DMS153 treated with DMSO at 0.1 percent for 48 hours (cell line): ENCODE data around the gene ABCB9.
"Not testable (repeated sequence)": the region's sequence is repeated elsewhere in the genome, so short reads cannot be mapped to it uniquely, and the experiment has no call there.

Experiments used
- DNase-seq: peaks from one replicate; lab custom pipeline; 2025; ENCODE audit not compliant: unreplicated experiment; lab: John Stamatoyannopoulos, UW

Gene ABCB9

GRCh38 chr12:122944605-122945592 lies 21.4 kb downstream of the ABCB9 start:
- DNase-seq = no peak

DNA sequence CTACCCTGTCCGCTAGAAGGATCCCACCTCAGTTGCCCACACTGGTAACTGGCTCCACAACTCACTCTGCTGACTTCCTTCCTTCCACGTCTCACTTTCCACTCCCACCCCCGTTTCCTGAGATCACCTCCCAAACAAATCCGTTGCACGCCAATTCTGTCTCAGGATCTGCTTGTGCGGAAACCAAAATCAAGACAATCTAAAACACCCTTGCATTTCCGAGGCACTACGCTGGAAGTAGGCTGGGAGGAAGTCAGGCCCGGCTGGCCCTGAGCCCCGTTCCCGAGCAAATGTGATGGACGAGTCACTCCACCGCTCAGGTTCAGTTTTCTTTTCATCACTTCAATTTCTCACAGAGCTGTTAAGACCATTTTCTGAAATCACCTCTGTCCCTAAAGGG lies 23.1 kb downstream of the ABCB9 start:
- DNase-seq = no peak

- no peak for DNase-seq
Observed at GRCh38 chr12:122942637-122943036, 23.6 kb downstream of the ABCB9 start.

GRCh38 chr12:122941351-122941750 lies 24.9 kb downstream of the ABCB9 start:
- not testable (repeated sequence) for DNase-seq

- no peak for DNase-seq
Observed at GRCh38 chr12:122939125-122939524, 27.1 kb downstream of the ABCB9 start.

DNA sequence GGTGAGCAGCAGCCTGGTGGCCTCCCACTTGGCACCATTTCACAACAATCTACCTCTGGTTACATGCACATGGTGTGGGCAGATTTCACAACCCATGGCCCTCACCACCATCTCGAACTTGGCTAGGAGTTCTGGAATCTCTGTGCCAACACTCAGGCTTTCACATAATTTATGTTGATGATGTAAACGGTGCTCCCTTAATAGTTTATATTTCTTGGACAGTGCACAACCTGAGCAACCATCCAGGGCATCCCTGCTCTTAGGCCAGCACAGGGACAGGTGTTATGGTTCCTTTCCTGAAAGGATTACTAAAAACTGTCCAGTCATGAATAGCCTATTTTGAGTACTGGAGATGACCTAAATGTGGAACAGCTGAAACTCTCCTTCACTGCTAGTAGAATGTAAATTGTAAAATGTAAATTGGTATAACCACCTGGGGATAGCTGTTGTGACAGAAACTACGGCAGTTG lies 28.6 kb downstream of the ABCB9 start:
- DNase-seq = no peak

GRCh38 chr12:122935318-122935717 lies 30.9 kb downstream of the ABCB9 start:
- DNase-seq = no peak

GRCh38 chr12:122934722-122935121 lies 31.5 kb downstream of the ABCB9 start:
- no peak for DNase-seq

GRCh38 chr12:122932207-122932606 lies 34.1 kb downstream of the ABCB9 start:
- DNase-seq = no peak

DNA sequence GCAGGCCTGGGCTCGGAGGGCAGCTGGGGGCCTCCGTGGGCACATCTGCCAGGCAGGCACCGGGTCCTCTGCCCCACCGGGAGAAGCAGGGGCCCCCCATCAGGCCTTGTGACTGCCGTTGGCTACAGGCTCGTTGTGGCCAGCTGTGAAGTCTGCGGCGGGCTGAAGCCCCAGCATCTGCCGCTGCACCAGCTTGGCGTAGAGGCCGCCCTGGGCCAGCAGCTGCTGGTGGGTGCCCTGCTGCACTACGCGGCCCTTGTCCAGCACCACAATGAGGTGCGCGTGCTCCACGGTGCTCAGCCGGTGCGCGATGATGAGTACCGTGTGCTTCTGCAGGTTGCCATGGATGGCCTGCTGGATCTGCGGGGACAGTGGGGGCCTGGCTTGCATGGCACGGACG lies 36.5 kb downstream of the ABCB9 start:
- no peak for DNase-seq

- DNase-seq = no peak
Observed at GRCh38 chr12:122929148-122929538, 37.1 kb downstream of the ABCB9 start.

DNA sequence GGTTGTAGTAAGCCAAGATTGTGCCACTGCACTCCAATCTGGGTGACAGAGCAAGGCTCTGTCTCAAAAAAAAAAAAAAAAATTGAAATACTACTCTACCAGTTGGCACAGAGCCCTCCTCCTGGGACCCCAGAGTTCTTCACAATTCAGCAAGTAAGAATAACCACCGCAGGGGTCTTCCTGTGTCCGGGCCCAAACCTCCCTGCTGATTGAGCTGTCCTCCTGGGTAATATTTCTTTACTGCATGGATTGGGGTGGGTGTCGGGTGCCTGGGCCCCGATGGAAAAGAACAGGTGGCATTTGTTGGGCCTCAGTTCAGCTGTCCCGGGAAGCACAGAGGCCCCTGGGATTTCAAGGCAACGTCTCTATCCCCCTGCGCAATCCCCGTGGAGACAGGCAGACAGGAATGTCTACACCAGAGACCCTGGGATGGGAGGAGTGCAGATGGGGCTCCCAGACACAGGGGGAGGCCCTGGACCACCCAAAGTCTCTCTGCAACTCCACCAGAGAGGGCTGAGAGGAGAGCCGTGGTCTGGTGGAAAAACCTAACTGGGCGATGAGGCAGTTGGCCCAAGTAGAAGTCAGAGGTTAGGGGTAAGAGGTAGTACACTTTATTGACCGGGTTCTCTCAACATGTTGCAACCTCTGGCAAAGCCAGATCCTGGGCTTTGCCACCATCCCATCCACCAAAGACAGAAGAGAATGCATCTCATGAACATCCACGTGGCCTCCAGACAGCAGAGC lies 37.7 kb downstream of the ABCB9 start:
- DNase-seq = no peak

GRCh38 chr12:122927756-122928403 lies 38.4 kb downstream of the ABCB9 start:
- DNase-seq = no peak

DNA sequence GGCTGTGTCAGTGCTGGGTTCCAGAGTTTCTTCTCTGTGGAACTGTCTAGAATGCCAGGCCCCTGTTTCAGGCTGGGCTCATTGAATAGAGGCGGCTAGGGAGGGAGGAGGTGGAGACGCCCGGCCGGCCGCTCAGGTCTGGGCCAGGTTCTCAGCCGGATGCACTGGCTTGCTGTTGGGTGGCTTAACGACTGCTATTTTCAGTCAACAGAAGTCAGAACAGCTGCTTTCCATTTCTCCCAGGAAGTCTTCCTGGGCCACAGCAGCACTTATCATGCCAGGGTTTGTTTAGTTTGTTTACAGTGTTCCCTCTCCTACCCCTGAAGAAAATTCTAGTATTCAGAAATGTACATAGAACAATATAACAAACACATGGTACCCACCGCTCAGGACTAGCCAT lies 44.3 kb downstream of the ABCB9 start:
- no peak for DNase-seq

GRCh38 chr12:122920687-122921086 lies 45.6 kb downstream of the ABCB9 start:
- DNase-seq = no peak

DNA sequence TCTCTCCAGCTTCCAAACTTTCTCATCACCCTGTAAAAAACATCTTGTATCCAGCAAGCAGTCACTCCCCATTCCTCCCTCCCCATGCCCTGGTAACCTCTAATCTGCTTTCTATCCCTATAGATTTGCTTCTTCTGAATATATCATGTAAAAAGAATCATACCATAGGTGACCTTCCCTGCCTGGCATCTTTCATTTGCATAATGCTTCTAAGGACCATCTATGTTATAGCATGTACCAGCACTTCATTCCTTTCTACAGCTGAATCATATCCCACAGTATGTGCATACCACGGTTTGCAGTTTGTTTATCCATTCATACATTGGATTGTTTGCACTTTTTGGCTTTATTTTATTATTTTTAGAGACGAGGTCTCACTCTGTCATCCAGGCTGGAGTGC lies 47.4 kb downstream of the ABCB9 start:
- DNase-seq = no peak

DNA sequence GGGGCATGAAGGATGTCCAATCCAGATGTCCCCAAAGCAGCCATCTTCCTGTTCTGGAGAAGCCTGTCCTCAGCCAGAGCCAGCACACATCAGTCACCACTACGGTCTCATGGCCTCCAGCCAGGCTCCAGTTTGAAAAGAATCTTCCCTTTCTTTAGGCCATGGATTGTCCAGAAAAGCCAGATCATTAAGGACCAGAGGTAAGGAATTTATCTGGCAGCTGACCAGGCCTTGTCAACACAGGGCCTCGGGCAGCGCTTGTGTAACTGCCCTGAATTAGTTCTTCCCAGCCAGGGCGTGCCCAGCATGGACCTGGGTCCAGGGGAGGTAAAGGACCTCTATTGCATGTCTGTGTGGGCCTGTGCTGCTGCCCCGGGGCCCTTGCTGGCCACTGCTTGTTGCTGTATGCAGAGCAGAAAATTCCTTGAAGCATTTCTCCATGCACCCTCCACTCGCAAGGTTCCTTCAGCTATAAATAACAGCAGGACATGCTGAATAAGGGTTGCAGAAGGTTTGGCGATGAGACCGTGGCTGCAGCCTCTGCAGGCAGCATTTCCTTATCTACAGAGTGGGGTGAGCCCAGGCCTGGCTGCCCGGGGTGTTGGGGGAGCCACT lies 48.6 kb downstream of the ABCB9 start:
- no peak for DNase-seq

- peak; percentile 47 for DNase-seq
Observed at GRCh38 chr12:122909442-122910288, 56.6 kb downstream of the ABCB9 start.

DNA sequence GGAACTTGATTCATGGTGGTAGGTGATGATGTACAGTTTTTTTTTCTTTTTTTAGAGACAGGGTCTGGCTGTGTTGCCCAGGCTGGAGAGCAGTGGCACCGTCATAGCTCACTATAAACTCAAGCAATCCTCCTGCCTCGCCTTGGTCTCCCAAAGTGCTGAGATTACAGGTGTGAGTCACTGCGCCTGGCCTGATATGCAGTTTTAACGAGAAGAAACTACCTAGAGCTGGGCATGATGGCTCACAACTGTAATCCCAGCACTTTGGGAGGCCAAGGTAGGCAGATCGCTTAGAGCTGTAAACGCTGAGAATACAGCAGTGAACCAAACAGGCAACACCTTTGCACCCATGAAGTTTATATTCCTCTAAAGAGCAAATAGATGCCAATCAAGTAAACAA lies 57.3 kb downstream of the ABCB9 start:
- no peak for DNase-seq

- not testable (repeated sequence) for DNase-seq
Observed at GRCh38 chr12:122905258-122905657, 61.0 kb downstream of the ABCB9 start.
